ENCODE data around the gene ITGA5.

ITGA5 gene

GRCh38 chr12:54426690-54427089, 7.6 kb upstream of the ITGA5 start:
- Mint-ChIP-seq H3K27me3 (peaks cover 94% of the 10 kb centered on the region), H3K9me3 (no peaks in the 10 kb centered on the region), H3K36me3 (no peaks in the 10 kb centered on the region), H3K4me3 (no peak overlapping the region), H3K27ac (no peak overlapping the region), H3K4me1 (peaks cover 32% of the 10 kb centered on the region)
- no peak for DNase-seq
- CTCF ChIA-PET = interaction anchor here (1.2 to 8.3 kb wide), 3 partner anchors 11 to 30 kb away, joined by 4 to 97 read pairs (median 4); no protein-coding TSS in a partner anchor

GRCh38 chr12:54425702-54426101, 6.6 kb upstream of the ITGA5 start:
- H3K27me3 Mint-ChIP-seq = peaks cover 94% of the 10 kb centered on the region
- peaks cover 30% of the 10 kb centered on the region for H3K4me1 Mint-ChIP-seq
- H3K27ac Mint-ChIP-seq = no peak overlapping the region
- no peak overlapping the region for H3K4me3 Mint-ChIP-seq
- H3K9me3 Mint-ChIP-seq = no peaks in the 10 kb centered on the region
- no peaks in the 10 kb centered on the region for H3K36me3 Mint-ChIP-seq
- CTCF ChIA-PET = interaction anchor here (0.7 to 8.3 kb wide), 3 partner anchors 9 to 24 kb away, joined by 3 to 97 read pairs (median 3); no protein-coding TSS in a partner anchor
- no peak for DNase-seq

- no peaks in the 10 kb centered on the region for H3K9me3 Mint-ChIP-seq
- H3K4me1 Mint-ChIP-seq = peaks cover 38% of the 10 kb centered on the region
- no peak for DNase-seq
- no peak overlapping the region for H3K27ac Mint-ChIP-seq
- CTCF ChIA-PET = interaction anchor here (1.0 to 8.3 kb wide), 5 partner anchors 8 to 31 kb away, joined by 3 to 97 read pairs (median 3); no protein-coding TSS in a partner anchor
- no peaks in the 10 kb centered on the region for H3K36me3 Mint-ChIP-seq
- no peak overlapping the region for H3K4me3 Mint-ChIP-seq
- H3K27me3 Mint-ChIP-seq = peaks cover 100% of the 10 kb centered on the region
Measured at GRCh38 chr12:54424224-54424623, 5.2 kb upstream of the ITGA5 start.

GRCh38 chr12:54423816-54424150, 4.7 kb upstream of the ITGA5 start:
- H3K9me3 Mint-ChIP-seq = no peaks in the 10 kb centered on the region
- peaks cover 96% of the 10 kb centered on the region for H3K27me3 Mint-ChIP-seq
- no peak overlapping the region for H3K27ac Mint-ChIP-seq
- no peaks in the 10 kb centered on the region for H3K36me3 Mint-ChIP-seq
- CTCF ChIA-PET = interaction anchor here (1.0 to 8.3 kb wide), 3 partner anchors 22 to 30 kb away, joined by 3 to 97 read pairs (median 3); no protein-coding TSS in a partner anchor
- no peak overlapping the region for H3K4me3 Mint-ChIP-seq
- DNase-seq = no peak
- peaks cover 36% of the 10 kb centered on the region for H3K4me1 Mint-ChIP-seq

GRCh38 chr12:54421879-54422250, 2.8 kb upstream of the ITGA5 start:
- Mint-ChIP-seq H3K27me3 (peaks cover 76% of the 10 kb centered on the region), H3K4me1 (peaks cover 34% of the 10 kb centered on the region), H3K27ac (no peak overlapping the region), H3K36me3 (peaks cover 14% of the 10 kb centered on the region), H3K4me3 (no peak overlapping the region), H3K9me3 (no peaks in the 10 kb centered on the region)
- no peak for DNase-seq
- CTCF ChIA-PET = interaction anchor here (2.4 to 11.7 kb wide), 2 partner anchors 17 to 21 kb away, joined by 8 to 204 read pairs; no protein-coding TSS in a partner anchor

- H3K27me3 Mint-ChIP-seq = peaks cover 71% of the 10 kb centered on the region
- no peak overlapping the region for H3K4me3 Mint-ChIP-seq
- H3K27ac Mint-ChIP-seq = no peak overlapping the region
- no peak for DNase-seq
- CTCF ChIA-PET = interaction anchor here (2.4 to 11.7 kb wide), 2 partner anchors 18 to 20 kb away, joined by 8 to 204 read pairs; no protein-coding TSS in a partner anchor
- peaks cover 17% of the 10 kb centered on the region for H3K36me3 Mint-ChIP-seq
- H3K9me3 Mint-ChIP-seq = no peaks in the 10 kb centered on the region
- H3K4me1 Mint-ChIP-seq = peaks cover 39% of the 10 kb centered on the region
Measured at GRCh38 chr12:54421175-54421878, 2.3 kb upstream of the ITGA5 start.

- CTCF ChIA-PET = interaction anchor here (2.4 to 11.7 kb wide), 2 partner anchors 19 to 20 kb away, joined by 8 to 204 read pairs; no protein-coding TSS in a partner anchor
- Mint-ChIP-seq H3K4me3 (peak overlapping the region; percentile 57), H3K27ac (peak overlapping the region; percentile 29)
Measured at GRCh38 chr12:54420766-54421144, 1.7 kb upstream of the ITGA5 start.

GRCh38 chr12:54418441-54419087, 502 bp downstream of the ITGA5 start:
- peaks cover 43% of the 10 kb centered on the region for H3K27me3 Mint-ChIP-seq

More at GRCh38 chr12:54420766-54421144, 1.7 kb upstream of the ITGA5 start:
- H3K36me3 Mint-ChIP-seq = peaks cover 18% of the 10 kb centered on the region
- DNase-seq = no peak
- H3K27me3 Mint-ChIP-seq = peaks cover 65% of the 10 kb centered on the region
- H3K9me3 Mint-ChIP-seq = no peaks in the 10 kb centered on the region
- H3K4me1 Mint-ChIP-seq = peaks cover 45% of the 10 kb centered on the region

GRCh38 chr12:54417712-54418440, 1.2 kb downstream of the ITGA5 start:
- peaks cover 33% of the 10 kb centered on the region for H3K36me3 Mint-ChIP-seq
- peak; percentile 51 for DNase-seq

More at GRCh38 chr12:54418441-54419087, 502 bp downstream of the ITGA5 start:
- no peaks in the 10 kb centered on the region for H3K9me3 Mint-ChIP-seq
- H3K27ac Mint-ChIP-seq = peak overlapping the region; percentile 92
- H3K4me1 Mint-ChIP-seq = peaks cover 66% of the 10 kb centered on the region
- peaks cover 32% of the 10 kb centered on the region for H3K36me3 Mint-ChIP-seq
- no peak for DNase-seq
- H3K4me3 Mint-ChIP-seq = peak overlapping the region; percentile 83
- CTCF ChIA-PET = interaction anchor here (8.3 to 11.7 kb wide), 2 partner anchors 18 to 20 kb away, joined by 93 to 204 read pairs; no protein-coding TSS in a partner anchor

GRCh38 chr12:54416687-54417603, 2.1 kb downstream of the ITGA5 start:
- H3K36me3 Mint-ChIP-seq = peaks cover 36% of the 10 kb centered on the region
- peaks cover 77% of the 10 kb centered on the region for H3K4me1 Mint-ChIP-seq
- peak; percentile 20 for DNase-seq
- CTCF ChIA-PET = interaction anchor here (0.9 to 11.7 kb wide), 7 partner anchors 8 to 196 kb away, joined by 3 to 204 read pairs (median 3); no protein-coding TSS in a partner anchor
- peak overlapping the region; percentile 83 for H3K4me3 Mint-ChIP-seq
- H3K27ac Mint-ChIP-seq = peak overlapping the region; percentile 92
- H3K9me3 Mint-ChIP-seq = no peaks in the 10 kb centered on the region
- H3K27me3 Mint-ChIP-seq = peaks cover 27% of the 10 kb centered on the region

More at GRCh38 chr12:54417712-54418440, 1.2 kb downstream of the ITGA5 start:
- Mint-ChIP-seq H3K4me1 (peaks cover 69% of the 10 kb centered on the region), H3K27ac (peak overlapping the region; percentile 92), H3K9me3 (no peaks in the 10 kb centered on the region), H3K4me3 (peak overlapping the region; percentile 83), H3K27me3 (peaks cover 37% of the 10 kb centered on the region)
- CTCF ChIA-PET = interaction anchor here (0.9 to 11.7 kb wide), 4 partner anchors 14 to 28 kb away, joined by 3 to 204 read pairs (median 48); no protein-coding TSS in a partner anchor

GRCh38 chr12:54415221-54415929, 3.7 kb downstream of the ITGA5 start:
- no peak for DNase-seq
- CTCF ChIA-PET = interaction anchor here (1.1 to 11.7 kb wide), 6 partner anchors 12 to 134 kb away, joined by 3 to 204 read pairs (median 4); partner anchors contain the start of gene PDE1B
- H3K27me3 Mint-ChIP-seq = peaks cover 12% of the 10 kb centered on the region
- H3K36me3 Mint-ChIP-seq = peaks cover 43% of the 10 kb centered on the region
- H3K9me3 Mint-ChIP-seq = no peaks in the 10 kb centered on the region
- peaks cover 78% of the 10 kb centered on the region for H3K4me1 Mint-ChIP-seq
- H3K27ac Mint-ChIP-seq = peak overlapping the region; percentile 84
- peak overlapping the region; percentile 83 for H3K4me3 Mint-ChIP-seq

Data from activated naive CD4-positive, alpha-beta T cell treated with anti-CD3 and anti-CD28 coated beads, Interleukin-2, amount 10 ng/mL, durations not matched to agents 7 days and 5 days (primary cell).